HCT116 (cell line): ENCODE measurements around the gene SOS1.

Experiments
- POLR2A ChIP-seq: IDR thresholded peaks from 2 replicates; pipeline ENCODE4 v1.7.0; 2011; ENCODE audit warnings: borderline replicate concordance; ENCODE audit not compliant: insufficient read depth, insufficient read length; ENCODE audit errors: extremely low read depth
- RAD21 ChIP-seq: IDR thresholded peaks from 2 replicates; pipeline ENCODE4 v1.6.1; 2012; ENCODE audit warnings: low read depth, mild to moderate bottlenecking
- ZNF274 ChIP-seq: fragments of 200-500 bp; sonication (Bioruptor generic); IDR thresholded peaks from 2 replicates; pipeline ENCODE4 v1.6.1; 2014; ENCODE audit warnings: mild to moderate bottlenecking, low read depth, low read length, inconsistent platforms
- TF ChIP-seq, protein P1 (sequence below), 3 experiments: fragments of 200-600 bp in 1 of 3; sonication (generic) in 1 of 3; IDR thresholded peaks in 2 of 3; conservative IDR thresholded peaks in 1 of 3; 2 replicates each; pipeline ENCODE4 v1.5.1; 2012 to 2017; ENCODE audit warnings: low read depth in 2 of 3, low read length in 2 of 3, antibody characterized with exemption in 1 of 3, borderline replicate concordance in 1 of 3, control low read depth in 1 of 3, mild to moderate bottlenecking in 1 of 3, mixed read lengths in 1 of 3, mixed run types in 1 of 3, moderate library complexity in 1 of 3; ENCODE audit not compliant: insufficient read depth in 1 of 3
- TF ChIP-seq, protein P2 (sequence below): IDR thresholded peaks from 2 replicates; pipeline ENCODE4 v1.6.1; 2012; ENCODE audit warnings: low read depth
- TF ChIP-seq, protein P3 (sequence below): IDR thresholded peaks from 2 replicates; pipeline ENCODE4 v1.6.1; 2012

DNA sequence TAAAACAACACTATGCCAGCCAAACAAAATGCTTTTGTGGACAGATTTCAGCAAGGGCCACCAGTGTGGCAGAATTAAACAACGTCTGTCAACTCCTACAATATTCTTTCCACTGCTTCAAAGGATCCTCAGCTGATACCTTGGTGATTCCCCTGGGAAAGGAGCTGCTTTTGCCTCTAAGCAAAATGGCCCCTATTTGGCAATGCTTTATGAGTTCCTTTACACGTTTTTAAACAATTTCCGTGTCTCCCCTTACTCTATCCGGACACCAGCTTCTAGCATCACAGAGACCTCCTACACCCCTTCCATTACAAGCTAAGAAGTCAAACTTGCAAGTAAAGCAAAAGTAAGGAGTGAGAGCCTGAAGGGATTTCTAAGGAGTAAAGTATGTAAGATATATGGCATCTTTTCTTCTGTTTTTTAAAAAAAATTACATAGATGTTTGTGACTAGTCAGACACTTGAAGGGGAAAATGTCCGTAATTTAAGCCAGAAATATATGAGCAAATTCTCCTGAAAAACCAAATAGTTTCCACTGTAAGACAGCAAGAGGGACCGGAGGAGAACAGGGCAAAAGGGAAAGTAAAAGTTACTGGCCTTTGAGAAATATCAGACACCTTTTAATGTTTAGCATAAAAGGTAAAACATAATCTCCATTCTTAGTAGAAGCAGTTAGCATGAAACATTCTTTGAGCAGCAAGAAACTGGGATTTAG lies 1.9 kb downstream of the SOS1 start:
- TF ChIP-seq RAD21: no peak
- TF ChIP-seq, protein P1, sequence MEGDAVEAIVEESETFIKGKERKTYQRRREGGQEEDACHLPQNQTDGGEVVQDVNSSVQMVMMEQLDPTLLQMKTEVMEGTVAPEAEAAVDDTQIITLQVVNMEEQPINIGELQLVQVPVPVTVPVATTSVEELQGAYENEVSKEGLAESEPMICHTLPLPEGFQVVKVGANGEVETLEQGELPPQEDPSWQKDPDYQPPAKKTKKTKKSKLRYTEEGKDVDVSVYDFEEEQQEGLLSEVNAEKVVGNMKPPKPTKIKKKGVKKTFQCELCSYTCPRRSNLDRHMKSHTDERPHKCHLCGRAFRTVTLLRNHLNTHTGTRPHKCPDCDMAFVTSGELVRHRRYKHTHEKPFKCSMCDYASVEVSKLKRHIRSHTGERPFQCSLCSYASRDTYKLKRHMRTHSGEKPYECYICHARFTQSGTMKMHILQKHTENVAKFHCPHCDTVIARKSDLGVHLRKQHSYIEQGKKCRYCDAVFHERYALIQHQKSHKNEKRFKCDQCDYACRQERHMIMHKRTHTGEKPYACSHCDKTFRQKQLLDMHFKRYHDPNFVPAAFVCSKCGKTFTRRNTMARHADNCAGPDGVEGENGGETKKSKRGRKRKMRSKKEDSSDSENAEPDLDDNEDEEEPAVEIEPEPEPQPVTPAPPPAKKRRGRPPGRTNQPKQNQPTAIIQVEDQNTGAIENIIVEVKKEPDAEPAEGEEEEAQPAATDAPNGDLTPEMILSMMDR (IDR thresholded peaks at IDR 0.05 in 2 of 3, conservative IDR thresholded peaks at IDR 0.05 in 1 of 3; ENCODE audit: borderline replicate concordance in 1 of 3, insufficient read depth in 1 of 3, low read depth in 2 of 3, low read length in 2 of 3): no peak
- TF ChIP-seq POLR2A: no peak
- TF ChIP-seq, protein P2, sequence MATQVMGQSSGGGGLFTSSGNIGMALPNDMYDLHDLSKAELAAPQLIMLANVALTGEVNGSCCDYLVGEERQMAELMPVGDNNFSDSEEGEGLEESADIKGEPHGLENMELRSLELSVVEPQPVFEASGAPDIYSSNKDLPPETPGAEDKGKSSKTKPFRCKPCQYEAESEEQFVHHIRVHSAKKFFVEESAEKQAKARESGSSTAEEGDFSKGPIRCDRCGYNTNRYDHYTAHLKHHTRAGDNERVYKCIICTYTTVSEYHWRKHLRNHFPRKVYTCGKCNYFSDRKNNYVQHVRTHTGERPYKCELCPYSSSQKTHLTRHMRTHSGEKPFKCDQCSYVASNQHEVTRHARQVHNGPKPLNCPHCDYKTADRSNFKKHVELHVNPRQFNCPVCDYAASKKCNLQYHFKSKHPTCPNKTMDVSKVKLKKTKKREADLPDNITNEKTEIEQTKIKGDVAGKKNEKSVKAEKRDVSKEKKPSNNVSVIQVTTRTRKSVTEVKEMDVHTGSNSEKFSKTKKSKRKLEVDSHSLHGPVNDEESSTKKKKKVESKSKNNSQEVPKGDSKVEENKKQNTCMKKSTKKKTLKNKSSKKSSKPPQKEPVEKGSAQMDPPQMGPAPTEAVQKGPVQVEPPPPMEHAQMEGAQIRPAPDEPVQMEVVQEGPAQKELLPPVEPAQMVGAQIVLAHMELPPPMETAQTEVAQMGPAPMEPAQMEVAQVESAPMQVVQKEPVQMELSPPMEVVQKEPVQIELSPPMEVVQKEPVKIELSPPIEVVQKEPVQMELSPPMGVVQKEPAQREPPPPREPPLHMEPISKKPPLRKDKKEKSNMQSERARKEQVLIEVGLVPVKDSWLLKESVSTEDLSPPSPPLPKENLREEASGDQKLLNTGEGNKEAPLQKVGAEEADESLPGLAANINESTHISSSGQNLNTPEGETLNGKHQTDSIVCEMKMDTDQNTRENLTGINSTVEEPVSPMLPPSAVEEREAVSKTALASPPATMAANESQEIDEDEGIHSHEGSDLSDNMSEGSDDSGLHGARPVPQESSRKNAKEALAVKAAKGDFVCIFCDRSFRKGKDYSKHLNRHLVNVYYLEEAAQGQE: no peak
- TF ChIP-seq, protein P3, sequence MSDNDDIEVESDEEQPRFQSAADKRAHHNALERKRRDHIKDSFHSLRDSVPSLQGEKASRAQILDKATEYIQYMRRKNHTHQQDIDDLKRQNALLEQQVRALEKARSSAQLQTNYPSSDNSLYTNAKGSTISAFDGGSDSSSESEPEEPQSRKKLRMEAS: no peak
- TF ChIP-seq ZNF274: no peak
